GM18870 (cell line): ENCODE data around the gene SOX6.

Source experiments
- ATAC-seq: cut with Tn5 transposase; IDR thresholded peaks from one replicate; pipeline ENCODE4 v1.9.1; 2021; ENCODE audit warnings: moderate library complexity; ENCODE audit not compliant: unreplicated experiment

The SOX6 gene

DNA sequence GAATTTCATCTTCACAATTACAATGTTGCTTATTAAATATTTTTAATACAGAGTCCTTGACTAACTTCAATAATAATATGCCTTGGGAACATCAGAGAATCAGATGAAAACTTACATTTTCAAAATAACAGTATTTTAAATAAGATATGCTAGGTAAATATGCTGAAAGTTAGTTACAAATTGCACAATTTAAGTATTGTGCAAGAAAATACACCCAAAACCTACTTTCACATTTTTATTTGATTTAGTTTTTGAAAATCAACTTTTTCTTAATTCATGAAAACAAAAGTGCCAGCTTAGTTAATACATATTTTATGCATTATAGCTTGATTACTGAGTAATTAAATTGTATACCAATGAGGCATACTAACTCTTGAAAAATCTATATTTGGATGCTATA, 76.8 kb downstream of the SOX6 start:
- ATAC-seq = no peak

DNA sequence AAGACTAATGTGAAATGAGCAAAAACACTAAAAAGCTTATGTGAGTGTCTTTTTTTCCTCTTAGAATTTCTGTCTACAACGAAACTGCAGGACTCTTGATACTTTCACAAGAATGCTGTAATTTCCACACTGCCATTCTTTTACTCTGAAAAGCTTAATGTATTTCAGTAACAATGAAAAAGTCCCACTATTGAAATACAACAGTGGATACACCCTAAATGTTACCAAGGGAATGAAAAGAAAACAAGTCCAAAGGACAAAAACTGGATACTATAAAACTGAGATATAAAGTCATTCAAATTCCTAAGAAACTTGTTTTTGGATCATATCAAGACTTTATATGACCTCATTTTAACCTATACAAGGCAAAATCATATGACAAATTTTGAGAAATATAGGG, 77.4 kb downstream of the SOX6 start:
- ATAC-seq = no peak

DNA sequence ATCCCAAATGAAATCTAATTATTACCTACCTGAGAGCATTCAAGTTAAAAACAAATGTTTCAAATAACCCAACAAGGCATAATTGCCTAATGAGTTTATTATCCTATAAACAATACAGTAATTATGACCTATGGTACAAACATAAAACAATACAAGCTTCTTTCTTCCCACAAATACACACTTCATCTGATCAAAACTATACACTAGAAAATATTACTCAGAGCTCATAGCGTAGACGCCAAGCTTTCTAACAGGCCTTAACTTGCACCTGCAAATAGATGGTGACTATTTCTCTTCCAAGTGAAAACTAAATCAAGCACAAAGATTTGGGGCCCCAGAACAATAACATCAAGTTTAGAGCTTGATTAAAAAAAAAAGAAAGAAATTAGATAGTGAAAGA, 78.1 kb downstream of the SOX6 start:
- no peak for ATAC-seq

DNA sequence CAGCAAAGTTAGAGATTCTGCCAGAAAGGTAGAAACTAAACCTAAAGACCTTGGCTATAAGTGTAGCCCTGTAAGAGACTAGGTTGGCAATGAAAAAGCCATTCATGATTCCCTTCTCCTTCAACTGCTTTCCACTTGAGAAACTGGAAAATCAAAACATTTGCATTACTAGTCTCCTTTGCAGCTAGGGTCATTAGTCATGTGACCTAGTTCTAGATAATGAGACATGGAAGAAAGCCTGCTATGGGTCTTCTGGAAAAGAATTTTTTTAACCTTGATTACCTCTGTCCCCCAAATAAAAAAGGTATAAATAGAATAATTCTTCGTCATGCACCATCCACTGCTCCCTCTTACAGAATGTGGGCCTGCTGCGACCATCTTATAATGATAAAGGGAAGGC, 80.1 kb downstream of the SOX6 start:
- no peak for ATAC-seq

DNA sequence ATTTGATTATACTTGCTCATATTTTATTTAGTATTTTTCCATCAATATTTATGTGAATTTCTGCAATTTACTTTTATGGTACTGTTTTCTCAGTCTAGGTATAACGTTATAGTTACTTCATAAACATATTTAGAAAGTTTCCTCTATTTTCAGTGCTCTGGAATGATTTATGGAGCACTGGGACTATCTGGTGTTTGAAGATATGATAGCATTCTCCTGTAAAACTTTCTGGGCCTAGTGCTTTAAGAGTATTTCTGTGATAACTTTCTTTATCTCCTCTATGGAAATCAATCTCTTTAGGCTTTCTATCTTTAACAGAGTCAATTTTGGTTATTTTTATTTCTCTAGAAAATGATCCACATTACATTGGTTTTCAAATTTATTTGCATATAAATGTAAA, 85.1 kb downstream of the SOX6 start:
- ATAC-seq = no peak

DNA sequence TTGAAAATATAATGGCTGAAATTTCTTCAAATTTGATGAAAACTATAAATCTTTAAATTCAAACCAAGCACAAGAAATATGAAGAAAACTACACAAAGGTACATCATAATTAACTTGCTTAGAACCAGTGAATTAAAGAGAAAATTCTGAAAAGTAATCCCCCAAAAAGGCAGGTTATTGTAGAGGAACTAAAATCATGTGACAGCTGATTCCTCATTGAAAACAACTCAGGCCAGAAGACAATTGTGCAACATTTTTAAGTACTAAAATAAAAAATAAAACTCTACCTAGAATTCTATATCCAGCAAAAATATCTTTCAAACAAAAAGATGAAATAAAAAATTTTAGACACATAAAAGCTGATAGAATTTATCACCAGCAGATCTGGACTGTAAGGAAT, 90.3 kb downstream of the SOX6 start:
- no peak for ATAC-seq

DNA sequence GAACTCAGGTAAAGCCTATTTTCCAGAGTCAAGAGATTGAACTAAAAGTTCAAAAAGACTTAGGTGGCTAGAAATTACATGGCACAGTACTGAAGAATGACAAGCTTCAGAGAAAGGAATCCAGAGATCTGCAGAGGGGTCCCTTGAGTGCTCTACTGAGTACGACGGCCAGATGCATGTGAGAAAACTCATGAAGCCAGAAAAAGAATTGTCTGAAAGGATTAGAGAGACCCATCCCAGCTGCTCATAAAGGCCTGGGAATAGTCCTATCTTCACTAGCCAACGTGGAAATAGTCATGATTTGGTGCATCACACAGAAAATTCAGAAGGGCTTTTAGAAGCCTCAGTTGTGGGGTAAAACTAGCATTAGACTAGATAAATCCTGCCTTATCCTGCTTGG, 91.3 kb downstream of the SOX6 start:
- ATAC-seq = no peak

DNA sequence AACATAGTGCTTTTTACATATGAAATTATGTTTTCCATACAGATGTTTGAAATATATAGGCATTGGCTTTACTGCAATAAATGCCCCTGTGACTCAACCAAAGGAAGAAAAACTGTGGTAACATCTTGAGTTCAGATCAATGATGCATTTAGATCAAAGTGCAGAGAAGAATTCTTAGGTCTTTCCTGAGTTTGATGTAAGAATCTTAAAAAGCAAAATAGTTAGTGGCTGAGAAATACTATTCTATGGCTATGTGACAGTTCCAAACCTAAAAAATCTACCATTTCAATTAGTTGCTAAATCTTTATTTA, 93.7 kb downstream of the SOX6 start:
- ATAC-seq = no peak

DNA sequence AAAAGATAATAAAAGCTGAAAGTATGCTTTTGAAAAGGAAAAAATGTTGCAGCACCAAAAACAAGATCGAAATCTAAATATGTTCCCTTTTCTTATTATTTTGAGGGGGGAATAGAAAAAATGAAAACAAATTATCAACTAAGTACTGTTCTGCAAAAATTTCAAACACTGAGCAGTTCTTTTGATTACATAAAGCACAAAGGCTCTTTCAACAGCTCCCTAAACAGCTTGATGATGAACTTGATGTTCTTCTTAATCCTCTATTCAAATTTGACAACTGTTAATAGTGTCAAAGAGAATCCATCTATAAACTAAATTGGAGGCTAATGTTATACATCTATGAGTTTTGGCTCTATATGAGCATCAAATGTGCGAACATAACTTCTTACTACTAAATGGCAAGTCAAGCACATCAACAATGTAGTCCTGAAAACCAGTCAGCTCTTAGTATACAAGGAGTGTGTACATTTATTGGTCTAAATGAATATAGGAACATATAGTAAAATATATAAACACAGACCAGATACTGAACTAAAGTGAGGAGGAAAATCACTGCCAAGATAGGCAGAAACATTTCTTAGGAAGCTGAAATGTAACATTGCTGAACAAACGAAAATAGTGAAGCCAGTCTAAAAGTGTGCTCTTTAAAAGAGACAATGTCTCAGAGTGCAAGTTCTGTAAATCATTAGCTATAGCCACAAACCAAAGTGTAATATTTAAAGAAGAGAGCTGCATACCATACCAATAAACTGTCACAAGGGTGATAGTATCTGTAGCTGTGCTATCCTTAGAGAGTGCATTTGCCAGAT, 94.3 kb downstream of the SOX6 start:
- ATAC-seq = peak; percentile 97

DNA sequence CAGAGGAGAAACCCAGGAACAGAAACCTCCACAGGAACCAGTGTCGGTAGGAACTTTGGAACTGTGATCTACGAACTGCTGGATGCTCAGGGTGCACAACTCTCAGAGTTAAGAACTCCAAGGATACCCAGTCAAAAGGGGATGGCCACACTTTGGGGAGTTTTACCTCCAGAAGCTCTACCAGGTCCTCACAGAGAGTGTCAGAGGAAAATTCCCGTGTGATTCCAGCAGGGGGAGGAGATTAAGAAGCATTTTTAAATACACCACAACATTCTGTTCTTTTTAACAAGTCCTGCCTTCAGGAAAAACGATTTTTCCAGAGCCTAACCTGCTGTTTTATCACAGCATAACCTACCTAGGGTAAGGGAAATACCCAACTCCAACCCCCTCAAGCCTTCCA, 104.0 kb downstream of the SOX6 start:
- no peak for ATAC-seq

DNA sequence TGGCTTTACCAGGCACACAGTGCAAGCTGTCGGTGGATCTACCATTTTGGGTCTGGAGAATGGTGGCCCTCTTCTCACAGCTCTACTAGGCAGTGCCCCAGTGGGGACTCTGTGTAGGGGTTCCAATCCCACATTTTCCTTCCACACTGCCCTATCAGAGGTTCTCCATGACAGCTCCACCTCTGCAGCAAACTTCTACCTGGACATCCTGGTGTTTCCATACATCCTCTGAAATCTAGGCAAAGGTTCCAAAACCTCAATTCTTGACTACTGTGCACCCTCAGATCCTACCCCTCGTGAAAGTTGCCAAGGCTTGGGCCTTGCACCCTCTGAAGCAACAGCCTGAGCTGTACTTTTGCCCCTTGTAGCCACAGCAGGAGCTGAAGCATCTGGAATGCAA, 108.1 kb downstream of the SOX6 start:
- no peak for ATAC-seq

DNA sequence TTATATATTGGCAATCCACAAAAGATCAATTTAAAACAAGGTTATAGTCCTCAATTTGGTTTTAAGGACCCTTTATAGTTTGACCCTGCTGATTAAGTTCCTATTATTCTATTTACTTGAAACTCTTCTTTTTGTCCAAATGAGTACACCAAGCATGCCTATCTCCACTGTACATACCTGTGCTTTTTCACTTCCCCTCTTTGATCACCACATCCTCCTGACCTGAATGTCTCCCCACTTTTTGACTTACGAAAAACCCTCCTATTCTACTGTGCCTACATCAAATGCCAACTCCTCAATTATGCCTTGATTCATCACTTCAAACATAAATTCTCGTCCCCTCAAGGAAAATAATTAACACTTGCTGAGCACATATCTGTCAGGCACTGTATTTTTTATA, 113.5 kb downstream of the SOX6 start:
- peak; percentile 84 for ATAC-seq

DNA sequence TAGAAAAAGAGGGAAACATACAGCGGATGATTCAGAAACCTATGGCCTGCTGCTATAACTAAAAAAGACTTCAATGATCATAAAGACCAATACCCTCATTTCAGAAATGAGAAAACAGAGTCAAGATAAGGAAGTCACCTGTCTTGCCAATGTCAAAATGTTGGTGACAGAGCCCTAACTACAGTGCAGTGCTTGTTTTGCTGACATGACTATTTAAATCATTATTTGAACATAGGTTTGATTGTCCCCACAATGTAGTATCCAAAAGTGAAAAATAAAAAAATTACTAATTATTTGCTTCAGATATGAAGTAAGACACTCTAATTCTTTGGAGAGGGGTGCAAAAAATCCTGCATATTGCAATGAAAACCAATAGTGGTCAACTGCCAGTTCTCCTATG, 115.7 kb downstream of the SOX6 start:
- ATAC-seq = no peak

DNA sequence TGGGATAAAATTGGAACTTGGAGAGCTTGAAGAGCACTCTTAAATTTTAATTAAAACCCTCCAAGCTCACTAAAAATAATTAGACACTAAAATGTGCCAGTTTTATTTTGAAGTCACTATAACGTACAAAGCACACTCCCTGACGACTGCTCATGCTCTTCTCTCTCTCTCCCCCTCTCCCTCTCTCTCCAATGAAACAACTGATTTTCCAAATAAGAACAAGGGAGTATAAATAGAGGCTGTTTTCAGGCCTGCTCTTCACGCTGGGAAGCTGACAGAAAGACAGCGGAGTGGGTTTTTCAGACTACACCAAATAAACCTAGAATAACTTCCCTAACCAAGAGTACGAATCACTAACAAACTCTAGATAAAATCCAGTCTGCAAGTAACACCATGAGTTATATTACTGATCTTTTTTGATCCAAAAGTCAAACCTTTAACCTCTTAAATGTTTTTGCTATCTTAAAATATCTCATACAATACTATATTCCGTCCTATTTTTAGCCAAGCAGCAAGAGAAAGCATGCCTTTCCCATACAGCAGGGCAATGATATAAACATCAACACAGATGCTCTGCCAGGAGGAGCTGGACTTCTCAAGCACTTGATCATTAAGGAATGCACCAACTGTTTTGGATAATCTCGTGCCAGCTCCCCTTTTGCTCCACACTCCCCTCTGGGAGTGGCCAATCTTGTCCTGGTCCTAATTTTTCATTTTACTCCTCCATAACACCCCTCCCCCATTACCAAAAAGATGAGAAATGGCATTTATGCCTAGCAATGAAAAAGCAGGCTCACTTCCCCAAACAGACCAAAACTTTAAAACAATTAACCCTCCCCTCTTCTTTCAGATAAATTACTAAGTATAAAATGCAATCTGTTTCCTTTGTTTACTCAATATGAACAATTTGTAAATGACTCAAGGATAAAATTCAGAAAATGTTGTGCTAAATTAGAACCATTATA, 116.9 kb downstream of the SOX6 start:
- ATAC-seq = no peak

DNA sequence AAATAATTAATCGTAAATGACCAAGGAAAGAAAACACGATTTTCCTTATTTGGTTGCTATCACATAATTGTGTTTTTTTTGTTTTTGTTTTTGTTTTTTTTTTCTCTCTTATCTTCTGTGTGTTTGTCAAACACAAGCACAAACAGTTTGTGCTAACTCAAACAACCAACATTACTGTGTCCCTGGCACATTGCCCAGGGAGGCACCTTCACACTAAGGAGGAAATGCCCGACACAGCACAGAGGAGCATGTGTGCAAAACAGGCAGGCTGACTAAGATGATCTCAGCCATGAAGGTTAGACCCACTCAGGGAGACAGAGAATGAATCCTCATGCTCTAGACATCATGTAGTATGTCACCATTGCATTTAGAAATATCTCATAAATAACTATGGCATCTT, 130.1 kb downstream of the SOX6 start:
- ATAC-seq = no peak

DNA sequence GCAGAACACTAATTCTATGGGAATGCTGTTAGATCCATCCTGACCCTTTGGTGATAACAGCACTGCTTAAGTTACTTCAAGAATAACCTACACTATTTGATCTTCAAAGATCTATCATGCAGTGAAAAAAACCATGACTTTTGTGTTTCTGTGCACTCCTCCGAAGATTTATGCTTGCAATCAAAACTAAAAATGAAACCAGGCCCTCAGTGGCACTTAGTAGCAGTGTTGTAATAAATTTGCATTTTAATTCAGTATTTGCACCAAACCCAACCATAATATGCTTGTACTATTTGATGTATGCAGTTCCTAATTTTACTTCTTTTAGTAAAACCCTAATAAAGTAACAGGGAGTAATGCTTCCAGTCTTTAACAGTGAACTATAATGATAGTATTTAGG, 130.7 kb downstream of the SOX6 start:
- no peak for ATAC-seq

DNA sequence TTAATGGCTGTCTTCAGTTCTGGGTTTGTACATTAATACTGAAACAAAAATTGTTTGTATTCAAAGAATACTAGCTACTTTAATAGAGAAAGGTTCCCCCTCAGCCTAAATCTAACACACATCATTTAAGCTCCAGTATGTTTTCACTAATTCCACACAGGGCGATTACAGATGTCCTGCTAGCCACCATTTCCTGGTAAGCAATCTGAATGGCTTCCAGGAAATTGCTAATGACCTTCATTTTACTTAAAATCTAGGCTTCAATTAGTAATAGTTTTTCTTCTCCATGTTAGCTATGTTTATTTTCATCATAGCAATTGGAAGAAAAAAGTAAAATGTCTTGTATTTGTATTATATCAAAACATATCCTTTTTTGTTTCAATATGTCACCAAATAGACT, 132.8 kb downstream of the SOX6 start:
- no peak for ATAC-seq

DNA sequence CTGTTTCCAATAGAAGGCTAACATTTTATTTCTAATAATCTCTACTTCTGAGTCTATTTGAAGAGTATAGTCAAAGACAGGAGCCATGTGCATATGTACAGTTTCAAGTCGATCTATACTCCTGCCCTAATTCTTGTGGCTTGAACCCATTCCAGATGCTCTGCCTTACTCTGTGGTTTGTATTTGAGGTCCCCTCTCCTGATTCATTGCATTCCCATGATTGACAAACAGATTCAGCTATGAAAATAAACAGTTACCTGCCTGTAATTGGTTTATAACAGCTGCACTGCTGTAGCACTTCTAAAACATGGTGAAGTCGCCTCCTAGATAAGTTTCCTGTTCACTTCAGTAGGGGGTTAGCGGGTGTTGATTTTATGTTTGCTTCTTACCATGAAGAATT, 138.7 kb downstream of the SOX6 start:
- no peak for ATAC-seq

DNA sequence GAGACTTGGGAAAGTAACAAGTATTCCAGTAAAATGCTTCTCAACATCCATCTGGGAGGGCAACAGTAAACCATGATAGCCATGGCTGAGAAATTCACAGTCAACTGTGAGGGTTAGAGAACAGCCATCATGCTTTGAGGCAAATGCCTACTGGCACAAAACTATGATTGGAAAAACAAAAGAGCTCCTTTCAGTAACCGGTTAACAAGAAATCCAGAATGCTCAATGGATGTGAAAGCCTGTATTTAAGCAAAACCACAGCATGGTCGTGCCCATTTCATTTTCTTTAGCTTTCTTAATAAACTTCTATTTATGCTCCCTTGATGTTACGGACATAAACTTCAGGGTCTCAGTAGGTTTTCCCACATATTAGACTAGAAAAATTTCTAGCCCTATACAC, 139.5 kb downstream of the SOX6 start:
- no peak for ATAC-seq

DNA sequence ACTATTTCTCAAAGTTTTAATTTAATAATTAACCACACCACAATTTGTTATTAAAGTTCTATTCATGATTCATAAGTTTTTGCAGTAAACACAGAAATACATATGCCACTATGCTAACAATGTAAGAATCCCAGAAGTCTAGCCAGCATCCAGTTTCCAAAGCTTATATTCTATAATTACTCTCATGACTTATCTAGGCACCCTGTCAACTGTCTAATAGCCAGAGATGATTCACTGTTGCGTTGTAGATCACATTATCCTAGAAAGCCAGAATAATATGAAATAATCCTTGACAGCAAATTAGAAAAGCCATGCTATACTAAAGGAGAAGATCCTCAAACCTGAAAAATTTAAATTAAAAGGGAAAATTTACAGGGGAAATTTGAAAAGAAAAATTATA, 141.0 kb downstream of the SOX6 start:
- ATAC-seq = no peak

DNA sequence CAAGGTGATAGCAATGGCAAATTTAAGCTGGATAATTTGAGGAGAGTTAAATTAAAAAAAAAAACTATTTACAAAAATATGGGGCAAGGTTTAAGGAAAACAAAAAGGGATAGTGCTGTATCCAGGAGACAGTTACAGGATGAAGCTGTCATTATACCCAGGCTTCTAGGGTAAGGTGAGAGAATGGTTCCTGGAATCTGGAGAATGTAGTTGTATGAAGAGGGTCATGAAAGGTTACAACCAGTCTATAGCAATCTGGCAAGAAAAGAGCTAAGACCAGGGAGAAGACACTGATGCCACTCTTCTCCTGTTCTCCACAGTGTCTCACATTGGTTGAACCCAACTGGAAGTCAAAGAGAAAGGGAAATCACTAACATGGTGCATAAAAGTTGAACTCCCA, 144.9 kb downstream of the SOX6 start:
- ATAC-seq = no peak

DNA sequence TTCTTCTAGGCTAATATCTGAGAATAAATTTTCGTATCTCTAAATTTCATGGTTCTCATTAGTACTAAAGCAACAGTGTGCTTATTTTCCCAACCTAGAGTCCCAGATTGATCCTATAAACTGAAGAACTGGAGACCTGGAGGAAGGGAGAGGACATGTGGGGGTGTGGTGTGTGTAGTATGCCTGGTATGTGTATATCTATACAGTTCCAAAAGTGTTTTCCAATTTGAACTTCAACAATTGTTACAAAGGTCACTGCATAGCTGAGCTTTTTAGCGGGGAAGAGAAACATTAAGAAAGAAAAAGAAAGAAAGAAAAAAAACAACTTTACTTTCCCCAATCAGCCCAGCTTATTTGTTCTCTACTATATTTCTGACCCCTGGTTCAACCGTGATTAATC, 152.1 kb downstream of the SOX6 start:
- ATAC-seq = no peak
